Nucleus accumbens (tissue), 56 donors: ENCODE results near the gene IL17C.
A peak's percentile ranks its signal among the peaks of the same experiment; 100 is the strongest.

ENCODE experiments used
- DNase-seq, 56 donors: peaks; one replicate each; lab custom pipeline; 2025; lab: John Stamatoyannopoulos, UW

IL17C gene

DNA sequence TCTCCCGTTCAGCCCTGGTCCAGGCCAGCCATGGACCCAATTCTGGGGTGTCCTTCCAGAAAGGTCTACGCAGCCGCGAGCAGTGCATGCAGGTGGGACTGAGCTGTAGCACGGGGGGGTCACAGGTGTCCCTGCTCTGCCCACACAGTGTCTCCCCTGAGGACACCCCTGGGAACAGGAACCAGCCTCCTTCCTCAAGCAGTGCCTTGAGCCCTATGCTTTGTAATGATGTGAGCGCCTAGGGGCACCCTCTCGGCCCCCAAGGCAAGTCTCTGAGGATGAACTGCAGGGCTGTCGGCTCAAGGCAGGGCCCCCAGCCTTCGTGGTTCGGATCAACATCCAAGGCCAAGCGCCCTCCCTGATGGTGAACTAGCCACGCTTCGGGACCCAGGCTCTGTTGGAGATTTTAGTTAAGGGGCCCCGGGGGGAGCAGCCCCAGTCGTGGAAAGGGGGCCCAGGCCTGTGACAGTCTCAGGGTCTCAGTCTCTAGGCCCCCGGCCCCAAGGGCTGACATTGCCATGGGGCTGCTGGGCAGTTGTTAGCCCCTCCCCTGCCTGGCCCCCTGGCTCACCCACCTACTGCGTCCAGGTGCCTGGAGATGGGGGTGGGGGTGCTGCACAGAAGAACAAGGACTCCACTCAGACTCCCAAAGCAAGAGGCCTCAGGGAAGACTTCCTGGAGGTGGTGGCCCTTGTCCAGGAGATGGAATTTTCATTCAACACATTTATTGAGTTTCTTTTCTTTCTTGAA, 2.3 kb downstream of the IL17C start:
- DNase-seq, result no peak

DNA sequence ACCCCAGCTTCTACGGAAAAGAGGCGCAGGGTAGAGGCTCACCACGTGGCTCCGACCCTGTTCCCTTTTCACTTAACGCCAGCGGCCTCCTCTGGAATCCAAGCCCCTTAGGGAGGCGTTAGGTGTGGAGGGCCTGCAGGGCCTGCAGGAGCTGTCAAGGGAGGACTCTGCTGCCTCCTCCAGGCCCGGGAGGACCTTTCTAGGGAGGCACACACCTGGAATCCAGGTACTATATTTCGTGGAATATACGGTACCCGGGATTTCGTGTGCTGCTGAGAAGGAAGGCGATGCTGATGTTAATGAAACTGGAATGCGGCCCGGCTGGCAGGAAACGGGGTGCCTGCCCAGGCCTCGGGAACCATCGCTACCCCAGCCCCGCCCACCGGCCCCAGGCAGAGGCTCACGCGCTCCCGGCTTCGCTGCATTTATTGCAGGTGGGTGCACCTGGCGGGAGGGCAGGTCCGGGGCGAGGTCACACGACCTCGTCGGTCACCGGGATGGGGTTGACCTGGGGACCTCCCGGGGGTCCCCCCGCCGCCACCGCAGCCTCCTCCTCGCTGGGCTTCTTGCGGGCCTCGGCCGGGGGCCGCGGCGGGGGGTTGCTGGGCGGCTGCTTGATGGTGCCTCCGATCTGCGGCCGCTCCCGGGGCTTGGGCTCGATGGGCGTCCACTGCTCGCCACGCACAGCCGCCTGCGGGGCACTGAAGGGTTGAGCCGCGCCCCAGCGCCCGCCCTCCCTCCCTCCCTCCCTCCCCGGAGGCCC, 4.7 kb downstream of the IL17C start:
- DNase-seq, result no peak

DNA sequence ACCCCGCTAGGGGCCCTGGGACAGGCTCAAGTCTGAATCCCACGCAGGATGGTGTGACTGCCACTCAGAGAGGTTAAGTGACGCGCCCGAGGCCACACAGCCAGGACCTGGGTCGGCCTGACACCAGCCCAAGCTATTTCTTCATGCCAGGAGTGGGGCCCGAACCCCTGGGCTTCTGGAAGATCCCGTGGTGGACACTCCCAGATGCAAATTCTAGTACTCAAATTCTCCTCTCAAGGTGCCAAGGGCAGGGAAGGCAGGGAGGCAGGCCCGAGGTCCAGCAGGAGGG, 5.2 kb downstream of the IL17C start:
- DNase-seq, result no peak

DNA sequence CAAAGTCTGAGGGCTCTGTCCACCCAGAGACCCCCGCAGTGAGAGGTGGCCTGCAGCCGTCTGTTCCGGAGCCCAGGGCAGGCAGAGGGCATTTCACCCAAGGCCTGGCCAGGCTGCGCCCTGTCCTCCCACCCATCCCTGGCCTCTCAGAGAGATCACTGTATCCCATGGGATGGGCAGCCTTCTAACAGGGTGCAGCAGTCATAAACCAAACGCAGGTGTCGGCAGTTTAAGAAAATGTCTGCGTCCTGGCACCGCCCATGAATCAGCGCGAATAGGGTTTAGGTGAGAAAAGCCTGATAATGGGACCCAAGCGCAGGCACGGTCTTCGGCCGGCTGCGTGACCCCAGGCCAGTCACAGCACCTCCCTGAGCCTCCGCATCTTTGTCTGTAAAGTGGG, 7.1 kb downstream of the IL17C start:
- DNase-seq, result no peak

DNA sequence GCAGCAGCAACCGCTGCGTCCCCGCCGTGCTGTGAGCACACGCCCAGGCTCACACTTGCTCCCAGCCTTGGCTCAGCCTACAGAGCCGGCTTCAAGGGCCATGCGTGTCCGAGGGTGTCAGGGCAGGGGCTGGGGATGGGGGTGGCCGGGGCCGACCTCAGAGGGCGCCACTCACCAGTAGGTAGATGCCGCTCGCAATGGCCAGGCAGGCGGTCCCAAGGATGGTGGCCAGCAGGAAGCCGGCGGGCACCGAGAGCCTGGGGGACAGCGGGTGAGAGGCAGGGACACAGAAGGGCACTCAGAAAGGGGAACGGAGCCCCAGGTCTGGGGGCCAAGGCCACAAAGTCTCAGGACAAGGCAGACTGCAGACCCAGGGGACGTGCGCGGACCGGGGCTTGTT, 7.6 kb downstream of the IL17C start:
- DNase-seq, result no peak

DNA sequence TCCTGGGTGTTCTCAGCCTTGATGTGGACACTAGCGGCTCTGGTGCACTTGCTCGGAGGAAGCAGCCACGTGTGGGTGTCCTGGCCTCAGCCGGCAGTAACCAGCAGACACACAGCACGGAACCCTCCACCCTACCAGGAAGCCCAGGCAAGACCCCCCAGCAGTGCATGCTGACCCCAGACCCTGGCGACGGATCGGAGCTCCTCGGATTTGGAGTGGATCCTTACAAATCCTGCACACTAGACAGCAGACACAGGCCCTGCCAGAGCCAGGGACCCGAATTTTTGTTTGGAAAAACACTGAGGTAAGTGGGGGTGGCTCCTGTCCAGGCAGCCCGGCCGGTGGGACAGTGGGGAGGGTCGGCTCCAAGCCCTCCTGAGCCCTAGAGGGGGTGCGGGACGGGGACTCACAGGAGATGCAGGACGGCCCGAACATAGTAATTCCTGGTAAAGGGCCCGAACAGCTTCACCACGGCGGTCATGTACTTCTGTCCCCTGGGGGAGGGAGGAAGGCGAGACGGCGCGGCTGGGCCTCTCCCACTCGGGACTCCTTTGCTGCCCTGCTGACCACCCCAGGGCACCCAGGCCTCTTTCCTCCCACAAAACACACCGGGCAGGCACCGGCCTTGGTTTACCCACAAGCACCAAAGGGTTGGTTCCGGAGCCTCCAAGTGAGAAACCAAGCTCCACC, 8.1 kb downstream of the IL17C start:
- no peak for DNase-seq

DNA sequence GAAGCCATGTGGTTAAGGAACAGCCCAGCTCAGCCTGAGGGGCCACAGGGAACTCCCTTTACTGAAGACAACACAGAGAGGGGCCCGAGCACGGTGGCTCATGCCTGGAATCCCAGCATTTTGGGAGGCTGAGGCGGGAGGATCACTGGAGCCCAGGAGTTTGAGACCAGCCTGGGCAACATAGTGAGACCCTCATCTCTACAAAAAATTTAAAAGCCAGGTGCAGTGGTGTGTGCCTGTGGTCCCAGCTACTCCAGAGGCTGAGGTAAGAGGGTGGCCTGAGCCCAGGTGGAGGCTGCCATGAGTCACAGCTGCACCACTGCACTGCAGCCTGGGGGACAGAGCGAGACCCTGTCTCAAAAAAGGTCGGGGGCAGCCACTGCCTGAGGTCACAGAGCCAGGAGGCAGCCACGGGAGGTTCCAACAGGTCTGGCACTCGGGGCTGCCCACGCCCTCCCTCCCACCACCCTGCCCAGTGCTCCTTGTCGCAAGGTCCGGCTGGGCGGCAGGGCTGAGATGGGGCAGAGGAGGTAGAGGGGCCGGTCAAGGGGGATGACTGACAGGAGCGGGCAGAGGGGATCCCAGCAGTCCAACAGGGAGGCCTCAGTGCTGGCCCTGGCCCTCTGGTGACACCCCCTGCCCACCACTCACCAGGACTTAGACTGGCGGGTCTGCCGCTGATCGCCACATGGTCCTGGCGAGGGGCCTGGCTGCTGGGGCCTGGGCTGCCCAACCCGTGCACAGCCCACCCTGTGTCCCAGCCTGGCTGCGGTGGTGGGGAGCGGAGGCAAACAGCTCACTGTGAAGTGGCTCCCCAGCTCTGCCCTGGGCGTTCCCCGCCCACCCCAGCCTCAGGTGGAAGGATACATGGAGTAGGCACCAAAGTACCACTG, 9.1 kb downstream of the IL17C start:
- no peak for DNase-seq

DNA sequence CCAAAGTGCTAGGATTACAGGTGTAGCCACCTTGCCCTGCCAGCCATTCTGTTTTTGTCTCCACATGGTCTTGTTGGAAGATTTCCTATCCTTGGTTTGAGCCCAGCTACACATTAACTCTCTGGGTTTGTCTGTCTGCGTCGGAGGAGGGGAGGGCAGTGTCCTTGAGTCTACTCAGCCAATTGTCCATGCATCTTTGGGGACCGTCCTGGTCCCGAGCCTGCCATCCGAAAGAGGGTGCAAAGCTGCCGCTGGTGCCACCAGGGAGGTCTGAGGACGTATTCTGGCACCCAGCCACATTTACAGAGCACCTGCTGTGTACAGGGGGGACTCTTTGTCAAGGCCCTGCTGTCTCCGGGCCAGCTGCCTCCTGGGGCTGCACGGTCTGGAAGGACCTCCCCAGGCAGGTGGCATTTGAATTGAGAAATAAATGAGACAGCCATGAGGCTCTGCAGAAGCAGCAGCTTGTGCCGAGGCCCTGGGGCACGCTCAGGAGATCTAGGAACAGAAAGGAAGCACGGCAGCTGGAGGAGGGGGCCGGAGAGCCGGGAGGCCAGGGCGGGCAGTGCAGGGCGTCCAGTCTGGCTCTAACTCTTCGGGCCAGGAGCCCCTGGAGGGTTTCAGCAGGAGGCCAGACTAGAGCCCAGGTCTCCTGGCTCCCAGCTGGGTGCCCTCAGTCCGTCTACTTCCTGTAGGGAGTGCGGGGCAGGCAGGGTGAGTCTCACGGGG, 11.0 kb downstream of the IL17C start:
- DNase-seq, result no peak

DNA sequence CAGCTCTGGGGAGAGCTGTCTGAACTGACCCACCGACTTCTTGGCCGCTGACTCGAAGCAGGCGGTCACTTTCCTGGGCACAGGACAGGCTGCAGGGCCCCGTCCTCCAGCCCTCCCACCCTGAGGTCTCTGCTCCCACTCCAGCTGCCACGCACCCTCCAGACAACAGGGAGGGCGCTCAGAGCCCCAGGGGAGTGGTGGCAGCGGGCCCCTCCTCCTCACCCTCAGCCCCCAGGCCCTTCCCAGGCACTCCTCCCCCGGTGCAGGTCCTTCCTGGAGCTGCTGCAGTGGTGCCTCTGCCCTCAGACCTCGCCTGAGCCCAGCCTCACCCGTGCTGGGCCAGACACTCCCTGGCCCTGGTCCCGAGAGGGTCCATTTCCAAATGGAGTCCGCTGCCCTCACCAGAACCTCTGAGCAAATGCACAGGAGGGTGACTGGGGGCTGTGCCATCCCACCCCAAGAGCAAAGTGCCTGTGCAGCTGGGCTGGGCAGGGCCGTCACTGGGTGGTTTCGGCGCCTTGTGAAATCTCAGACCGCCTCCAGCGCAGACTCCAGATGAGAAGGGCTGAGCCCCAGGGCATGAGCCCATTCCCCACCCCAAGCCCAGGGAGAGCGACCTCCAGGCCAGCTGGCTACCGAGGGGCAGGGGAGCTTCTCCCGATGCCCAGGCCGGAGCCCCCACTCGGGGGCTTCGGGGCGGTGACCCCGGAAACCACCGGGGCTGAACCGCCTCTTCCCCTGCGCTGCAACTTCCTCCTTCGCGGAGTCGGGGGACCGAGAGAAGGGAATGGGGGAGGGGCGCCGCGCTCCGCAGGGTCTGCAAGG, 11.8 kb downstream of the IL17C start:
- DNase-seq, result peak in 5 of 56 donors; percentile 2 to 57 (median 30)

DNA sequence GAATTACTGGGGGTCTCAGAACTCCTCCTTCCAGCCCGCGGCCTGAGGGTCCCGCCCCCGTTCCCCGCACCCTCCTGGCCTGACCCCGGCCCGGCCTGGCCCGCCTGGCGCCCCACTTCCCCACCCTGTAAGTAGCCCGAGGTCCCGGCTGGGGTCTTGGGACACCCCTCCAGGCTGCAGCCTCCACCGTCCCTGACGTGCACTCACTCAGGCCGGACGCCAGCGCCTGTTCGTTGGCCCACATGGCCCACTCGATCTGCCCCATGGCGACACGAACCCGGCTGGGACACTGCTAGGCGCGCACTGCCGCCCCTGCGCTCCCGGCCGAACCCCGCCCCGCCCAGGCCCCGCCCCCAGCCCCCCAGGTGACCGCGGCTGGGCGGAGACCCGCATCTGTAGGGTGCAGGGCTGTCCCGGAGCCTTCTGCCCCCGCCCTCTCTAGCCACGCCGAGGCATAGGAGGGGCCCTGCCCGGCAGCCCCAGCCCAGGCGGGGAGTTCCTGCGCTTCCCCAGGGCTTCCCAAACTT, 12.4 kb downstream of the IL17C start, which contains the start of gene CYBA:
Gene CYBA (minus strand): TSS at position 305 of the 527 bp plus-strand sequence. CDS start 40 bp downstream, at position 265.
- peak in 28 of 56 donors; percentile 3 to 65 (median 20) for DNase-seq

DNA sequence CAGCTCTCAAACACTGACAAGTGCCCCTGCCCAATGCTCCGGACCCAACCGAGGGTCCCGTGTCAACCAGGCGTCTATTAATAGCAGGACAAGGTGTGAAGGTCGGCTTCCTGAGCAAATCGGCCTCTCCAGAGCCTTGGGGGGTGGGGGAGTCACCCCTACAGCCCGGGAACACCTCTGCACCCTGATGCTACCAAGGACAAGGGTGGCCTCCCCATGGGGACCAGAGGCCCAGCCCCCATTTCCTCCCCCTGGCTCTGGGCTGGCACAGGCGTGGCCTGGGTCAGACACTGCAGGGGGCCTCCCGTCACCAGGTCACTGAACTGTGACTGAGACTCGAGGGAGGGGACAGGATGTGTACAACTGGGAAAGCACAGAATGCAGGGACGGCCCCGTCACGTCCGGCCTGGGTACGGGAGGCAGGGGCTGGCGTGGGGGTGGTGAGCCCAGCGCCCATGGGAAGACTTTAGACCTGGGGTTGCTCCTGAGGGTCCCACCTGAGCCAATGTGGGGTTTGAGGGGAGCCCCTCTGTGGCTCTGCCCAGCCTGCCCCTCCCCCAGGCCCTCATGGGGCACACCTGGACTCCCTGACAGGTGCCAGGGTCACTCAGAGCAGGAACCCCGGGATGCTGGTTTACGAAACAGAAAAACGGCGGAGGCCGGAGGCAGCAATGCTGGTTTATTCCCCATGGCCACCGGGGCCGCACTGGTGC, 13.1 kb downstream of the IL17C start:
- DNase-seq, result no peak

DNA sequence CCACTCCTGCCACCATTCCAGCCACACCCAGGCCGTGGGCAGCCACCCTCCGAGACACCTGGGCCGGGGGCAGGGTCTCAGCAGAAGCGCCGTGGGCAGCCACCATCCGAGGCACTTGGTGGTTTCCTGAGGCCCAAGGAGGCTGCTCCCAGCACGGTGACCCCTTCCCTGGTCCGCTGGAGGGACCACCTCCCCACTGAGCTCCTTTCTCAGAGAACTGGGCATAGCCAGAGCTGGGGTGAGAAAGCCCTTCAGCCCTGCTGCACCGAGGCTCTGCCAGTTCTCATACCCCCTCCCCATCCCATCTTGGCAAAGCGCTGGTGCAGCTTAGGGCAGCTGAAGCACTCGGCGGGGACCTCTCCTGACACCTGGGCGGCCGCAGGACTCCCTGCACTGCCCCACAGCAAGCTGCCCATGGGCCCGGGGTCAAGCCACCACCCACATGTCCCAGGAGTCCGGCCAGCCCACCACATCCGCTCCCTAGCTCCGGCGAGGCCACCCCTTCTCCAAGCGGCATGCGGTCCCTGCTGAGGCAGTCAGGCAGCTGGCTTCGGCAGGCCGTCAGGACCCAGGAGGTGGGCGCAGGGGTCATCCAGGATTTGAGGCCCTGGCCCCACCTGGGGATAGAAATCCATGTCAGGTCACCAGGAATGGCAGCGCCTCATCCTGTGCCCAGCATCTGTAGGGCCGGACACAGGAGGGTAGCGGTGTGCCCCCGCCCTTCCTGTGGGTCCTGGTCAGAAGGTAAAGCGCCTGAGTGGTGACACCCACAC, 13.8 kb downstream of the IL17C start:
- no peak for DNase-seq

DNA sequence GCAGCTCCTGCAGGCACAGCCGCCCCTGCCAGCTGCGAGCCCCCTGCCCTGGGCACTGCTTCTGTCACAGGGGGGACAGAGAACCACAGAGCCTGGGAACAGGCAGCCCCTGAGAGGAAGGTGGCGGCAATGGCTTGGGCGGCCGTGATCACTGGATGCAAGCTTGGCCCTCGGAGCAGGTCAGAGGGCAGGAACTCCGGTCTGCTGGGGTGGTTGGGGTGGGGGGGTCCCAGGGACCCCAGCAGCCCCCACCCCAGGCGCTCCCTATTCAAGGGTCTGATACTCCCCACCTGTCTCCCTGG, 14.3 kb downstream of the IL17C start:
- no peak for DNase-seq

DNA sequence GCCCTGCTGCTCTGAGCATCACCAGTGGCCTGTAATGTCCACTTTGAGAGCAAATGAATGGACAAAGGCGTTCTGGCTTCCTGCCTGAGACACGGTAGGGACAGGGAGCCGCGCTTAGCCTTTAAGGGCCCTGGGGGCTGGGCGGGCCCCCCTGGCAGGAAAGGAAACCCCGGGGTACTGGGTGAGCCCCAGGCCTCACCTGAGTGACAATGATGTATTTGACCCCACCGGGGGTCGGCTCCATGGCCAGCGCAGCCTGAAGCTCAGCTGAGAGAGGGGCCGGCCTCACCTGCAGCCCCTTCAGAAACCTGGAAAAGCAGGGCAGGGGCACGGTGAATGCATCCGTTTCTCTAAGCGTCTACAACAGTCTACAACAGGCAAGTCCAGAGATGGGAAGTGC, 14.7 kb downstream of the IL17C start:
- no peak for DNase-seq

DNA sequence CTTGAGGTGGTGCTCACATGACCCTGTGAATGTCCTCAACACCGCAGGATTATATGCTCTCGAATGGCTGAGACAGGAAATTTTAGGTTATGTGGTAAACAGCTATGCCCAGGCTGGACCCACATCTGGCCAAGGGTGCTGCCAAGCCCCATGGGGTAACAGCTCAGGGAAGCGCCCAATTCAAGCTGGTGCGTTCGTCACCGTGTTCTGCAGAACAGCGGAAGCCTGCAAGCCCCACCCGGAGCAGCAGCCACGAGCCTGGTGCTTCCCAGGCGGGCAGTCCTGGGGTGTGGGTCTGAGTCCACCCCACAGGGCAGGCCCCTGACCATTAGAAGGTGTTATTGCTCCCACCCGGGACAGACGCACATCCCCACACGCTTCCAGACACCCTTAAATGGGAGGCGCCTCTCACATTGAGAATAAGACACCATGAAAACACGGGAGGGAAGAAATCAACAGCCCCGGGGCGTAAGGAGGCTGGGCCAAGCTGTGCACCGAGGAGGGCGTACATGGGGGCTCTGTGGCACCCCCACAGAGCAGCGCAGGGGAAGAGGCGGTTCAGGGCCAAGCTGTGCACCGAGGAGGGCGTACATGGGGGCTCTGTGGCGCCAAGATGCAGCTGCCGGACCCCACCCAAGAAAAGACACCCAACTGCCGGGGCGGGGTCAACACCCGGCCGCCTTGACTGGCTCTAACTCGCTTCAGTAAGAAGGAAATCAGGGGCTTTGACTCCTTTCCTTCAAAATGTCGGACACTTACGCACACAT, 15.4 kb downstream of the IL17C start:
- no peak for DNase-seq

DNA sequence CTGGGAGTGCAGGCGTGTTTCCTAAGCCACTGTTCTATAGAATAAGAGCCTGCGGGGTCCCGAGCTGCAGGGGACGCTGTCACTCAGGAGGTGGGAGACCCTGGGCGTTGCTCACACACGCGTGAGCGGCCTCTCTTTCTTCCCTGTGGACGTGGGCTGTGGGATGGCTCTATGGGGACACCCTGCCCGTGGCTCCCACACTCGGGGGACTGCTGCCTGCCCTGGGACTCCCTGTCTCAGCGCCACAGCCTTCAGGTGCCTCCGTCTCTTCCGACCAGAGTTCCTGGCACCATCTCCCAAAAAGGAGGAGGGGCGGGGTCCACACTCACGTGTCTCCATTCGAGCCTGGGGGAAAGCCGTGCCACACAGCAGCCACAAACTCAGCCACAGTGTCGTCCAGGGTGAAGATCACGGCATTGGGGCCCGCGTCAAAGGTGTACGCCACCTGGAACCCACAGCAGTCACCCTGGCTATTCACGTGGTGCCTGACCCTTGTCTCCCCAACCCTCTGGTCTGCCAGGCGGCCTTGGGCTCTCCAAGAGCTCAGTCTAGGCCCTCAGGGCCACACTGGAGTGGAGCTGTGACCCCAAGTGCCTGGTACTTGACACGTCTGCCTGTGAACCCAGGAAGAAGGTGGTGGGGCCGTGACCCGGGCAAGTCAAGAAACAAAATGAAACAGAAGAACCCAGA, 16.1 kb downstream of the IL17C start:
- no peak for DNase-seq
